Muscle layer of duodenum (tissue), 2 donors: Measurements from ENCODE around the gene TEX36.
"Not testable (repeated sequence)": the region's sequence is repeated elsewhere in the genome, so short reads cannot be mapped to it uniquely, and the experiment has no call there.

Experiments used
- H3K27ac ChIP-seq: one replicate; pipeline ENCODE4 v1.7.0; 2013; ENCODE audit warnings: mild to moderate bottlenecking, low read length
- H3K27me3 ChIP-seq: one replicate; pipeline ENCODE4 v1.7.0; 2013; ENCODE audit warnings: low read depth, mild to moderate bottlenecking, control low read depth, low read length
- H3K36me3 ChIP-seq, 2 donors: one replicate each; pipeline ENCODE4 v1.7.0; 2013; ENCODE audit warnings: low read length in 2 of 2, control low read depth in 1 of 2, mild to moderate bottlenecking in 1 of 2; ENCODE audit not compliant: insufficient read depth in 2 of 2, control insufficient read depth in 1 of 2
- H3K4me1 ChIP-seq, 2 donors: one replicate each; pipeline ENCODE4 v1.7.0; 2013; ENCODE audit warnings: low read length in 2 of 2, mild to moderate bottlenecking in 2 of 2, control low read depth in 1 of 2, moderate library complexity in 1 of 2; ENCODE audit not compliant: insufficient read depth in 2 of 2, control insufficient read depth in 1 of 2
- H3K4me3 ChIP-seq, 2 donors: one replicate each; pipeline ENCODE4 v1.7.0; 2013; ENCODE audit warnings: low read length in 2 of 2, low read depth in 1 of 2, mild to moderate bottlenecking in 1 of 2
- H3K9me3 ChIP-seq, 2 donors: one replicate each; pipeline ENCODE4 v1.7.0; 2013; ENCODE audit warnings: low read length in 2 of 2, control low read depth in 1 of 2, mild to moderate bottlenecking in 1 of 2; ENCODE audit not compliant: control insufficient read depth in 1 of 2
- donor health status: healthy.

The TEX36 gene, protein sequence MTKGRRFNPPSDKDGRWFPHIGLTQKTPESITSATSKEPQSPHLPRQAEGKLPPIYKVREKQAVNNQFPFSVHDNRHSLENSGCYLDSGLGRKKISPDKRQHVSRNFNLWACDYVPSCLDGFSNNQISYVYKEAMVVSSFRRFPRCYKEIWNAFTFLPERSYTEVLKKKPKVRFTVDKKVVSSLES

DNA sequence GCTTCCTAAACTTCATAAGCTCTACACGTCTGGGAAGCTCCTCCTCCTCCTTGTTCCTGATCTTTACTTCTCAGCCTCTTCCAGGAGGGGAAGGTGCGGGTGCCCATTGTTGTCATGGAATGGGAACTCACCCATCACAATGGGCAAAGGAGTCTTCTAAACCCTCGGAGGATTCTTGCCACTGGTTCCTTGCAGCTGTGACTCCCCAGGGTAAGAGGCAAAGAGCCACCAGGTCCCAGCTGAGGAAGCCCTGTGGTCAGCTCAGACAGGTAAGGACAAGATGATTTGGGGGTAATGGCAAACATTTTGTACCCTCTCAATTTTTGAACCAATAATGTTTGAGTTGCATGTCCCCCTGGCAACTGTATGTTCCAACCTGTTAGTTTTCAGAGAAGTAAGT lies at the start of gene TEX36:
Gene TEX36 (minus strand): TSS at position 101 of the 400 bp plus-strand sequence. CDS start 174 bp downstream, outside the sequence.
- Histone ChIP-seq H3K9me3 (peaks cover 0 to 4% of the 10 kb centered on the region in 2 donors), H3K4me3 (no peak within 1 kb of the TSS), H3K4me1 (no peaks in the 10 kb centered on the region), H3K27ac (no peak within 1 kb of the TSS), H3K27me3 (no peaks in the 10 kb centered on the region), H3K36me3 (no peaks in the 10 kb centered on the region)

DNA sequence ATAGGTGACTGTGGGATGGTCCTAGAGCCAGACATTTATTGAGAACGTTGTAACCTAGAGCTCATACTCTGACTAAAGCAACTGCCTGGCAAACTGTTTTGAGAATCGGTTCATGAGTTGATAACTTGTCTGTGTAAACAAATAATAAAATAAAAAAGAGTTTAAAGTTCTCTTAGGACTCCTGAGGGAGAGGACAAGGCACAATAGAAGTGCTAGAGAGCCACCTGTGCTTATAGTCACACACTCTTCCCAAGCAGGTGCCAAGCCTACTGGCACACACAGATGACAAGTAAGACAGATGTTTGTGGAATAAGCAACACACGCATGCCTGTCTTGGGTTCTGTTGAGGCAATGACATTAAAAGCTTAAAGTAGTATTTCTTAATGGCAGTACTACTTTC lies 44.5 kb upstream of the TEX36 start:
- Histone ChIP-seq H3K27ac (no peak overlapping the region), H3K27me3 (no peaks in the 10 kb centered on the region), H3K36me3 (peaks cover 81 to 82% of the 10 kb centered on the region in 2 donors)

DNA sequence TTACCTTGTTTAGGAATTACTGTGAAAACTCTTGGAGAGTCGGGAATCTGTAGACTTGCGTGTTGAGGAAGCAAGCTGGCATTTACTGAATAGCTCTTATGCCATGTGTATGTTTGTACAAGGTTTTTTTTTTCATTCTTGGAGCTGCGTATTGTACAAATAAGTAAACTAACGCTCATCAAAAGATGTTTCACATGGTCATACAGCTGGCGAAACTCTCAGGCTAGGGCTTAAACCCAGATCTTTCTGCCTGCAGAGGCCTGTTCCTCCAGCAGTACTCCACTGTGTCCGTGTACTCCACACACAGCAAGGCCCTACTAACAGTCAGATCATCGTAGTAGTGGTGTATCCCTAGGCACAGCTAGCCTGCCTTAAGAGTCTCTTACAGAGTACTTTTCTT lies 44.0 kb upstream of the TEX36 start:
- Histone ChIP-seq H3K4me1 (peaks cover 0 to 5% of the 10 kb centered on the region in 2 donors), H3K27ac (no peak overlapping the region), H3K27me3 (no peaks in the 10 kb centered on the region), H3K9me3 (no peaks in the 10 kb centered on the region), H3K36me3 (peaks cover 81 to 82% of the 10 kb centered on the region in 2 donors), H3K4me3 (no peak overlapping the region)

More for the DNA sequence above, 44.5 kb upstream of the TEX36 start:
- Histone ChIP-seq H3K9me3 (no peaks in the 10 kb centered on the region), H3K4me1 (no peaks in the 10 kb centered on the region), H3K4me3 (no peak overlapping the region)

DNA sequence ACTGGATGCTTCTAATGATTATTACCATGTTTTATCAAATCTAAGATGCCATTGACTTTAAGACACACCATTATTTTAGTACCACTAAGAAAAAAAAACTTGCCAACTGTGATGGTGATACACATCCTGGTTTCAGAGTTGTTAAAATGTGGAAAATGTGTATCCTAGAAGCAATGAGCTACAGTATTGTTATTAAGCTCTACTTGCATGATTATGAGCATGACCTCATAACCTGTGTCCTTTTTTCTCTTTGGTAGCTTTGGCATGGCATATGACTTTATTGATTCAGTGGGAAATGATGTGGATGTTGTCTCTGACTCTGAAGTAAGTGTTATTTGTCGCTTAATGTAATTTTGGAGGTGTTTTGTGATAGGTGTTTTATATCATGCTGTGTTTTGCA lies 39.8 kb upstream of the TEX36 start:
- Histone ChIP-seq H3K4me3 (no peak overlapping the region), H3K36me3 (peaks cover 53 to 55% of the 10 kb centered on the region in 2 donors), H3K4me1 (peaks cover 4 to 14% of the 10 kb centered on the region in 2 donors), H3K27ac (no peak overlapping the region), H3K27me3 (no peaks in the 10 kb centered on the region), H3K9me3 (no peaks in the 10 kb centered on the region)

DNA sequence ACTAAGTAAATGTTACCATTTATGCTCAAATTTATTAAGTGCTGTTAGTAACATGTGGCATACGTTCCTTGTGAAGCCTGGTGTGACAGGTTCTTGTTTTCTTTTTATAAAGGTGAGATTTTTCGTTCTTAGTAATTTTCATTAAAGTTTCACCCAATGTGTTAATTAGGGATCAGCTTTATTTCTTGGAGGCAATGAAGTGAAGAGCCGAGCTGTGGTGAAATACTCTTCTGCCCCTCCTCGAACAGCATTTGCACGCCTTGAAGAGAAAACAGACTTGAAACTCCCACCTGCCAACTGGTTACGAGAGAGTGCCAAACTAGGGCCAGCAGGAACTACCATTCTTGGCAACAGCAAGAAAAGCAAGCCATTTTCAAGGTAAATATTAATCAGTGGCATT lies 38.1 kb upstream of the TEX36 start:
- peaks cover 4 to 14% of the 10 kb centered on the region in 2 donors for H3K4me1 ChIP-seq
- no peak overlapping the region for H3K27ac ChIP-seq
- no peaks in the 10 kb centered on the region for H3K9me3 ChIP-seq
- no peak overlapping the region for H3K4me3 ChIP-seq
- H3K27me3 ChIP-seq: no peaks in the 10 kb centered on the region
- H3K36me3 ChIP-seq: peaks cover 37% of the 10 kb centered on the region in 2 donors

DNA sequence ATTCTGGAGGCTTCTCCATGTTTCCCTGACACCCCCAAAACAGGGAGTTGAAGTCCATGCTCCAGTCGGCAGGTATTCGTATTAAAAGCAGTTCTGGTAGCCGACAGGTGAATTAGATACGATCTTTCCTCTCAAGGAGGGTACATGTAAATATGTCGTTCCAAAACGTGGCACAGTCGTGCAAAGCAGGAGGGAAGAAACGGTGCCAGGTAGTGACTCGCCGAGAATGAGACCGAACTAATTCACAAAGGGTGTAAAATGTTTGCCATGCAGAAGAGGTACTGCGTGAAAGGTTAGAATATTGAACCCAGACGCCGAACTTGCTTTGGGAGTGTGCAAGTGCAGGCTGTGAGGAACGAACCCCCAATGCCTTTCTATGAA lies 37.0 kb upstream of the TEX36 start:
- Histone ChIP-seq H3K27me3 (no peaks in the 10 kb centered on the region), H3K4me1 (peaks cover 4 to 14% of the 10 kb centered on the region in 2 donors), H3K36me3 (peaks cover 29 to 30% of the 10 kb centered on the region in 2 donors), H3K27ac (peak overlapping the region; percentile 88), H3K4me3 (peak overlapping the region; percentile 88 to 99), H3K9me3 (no peaks in the 10 kb centered on the region)

DNA sequence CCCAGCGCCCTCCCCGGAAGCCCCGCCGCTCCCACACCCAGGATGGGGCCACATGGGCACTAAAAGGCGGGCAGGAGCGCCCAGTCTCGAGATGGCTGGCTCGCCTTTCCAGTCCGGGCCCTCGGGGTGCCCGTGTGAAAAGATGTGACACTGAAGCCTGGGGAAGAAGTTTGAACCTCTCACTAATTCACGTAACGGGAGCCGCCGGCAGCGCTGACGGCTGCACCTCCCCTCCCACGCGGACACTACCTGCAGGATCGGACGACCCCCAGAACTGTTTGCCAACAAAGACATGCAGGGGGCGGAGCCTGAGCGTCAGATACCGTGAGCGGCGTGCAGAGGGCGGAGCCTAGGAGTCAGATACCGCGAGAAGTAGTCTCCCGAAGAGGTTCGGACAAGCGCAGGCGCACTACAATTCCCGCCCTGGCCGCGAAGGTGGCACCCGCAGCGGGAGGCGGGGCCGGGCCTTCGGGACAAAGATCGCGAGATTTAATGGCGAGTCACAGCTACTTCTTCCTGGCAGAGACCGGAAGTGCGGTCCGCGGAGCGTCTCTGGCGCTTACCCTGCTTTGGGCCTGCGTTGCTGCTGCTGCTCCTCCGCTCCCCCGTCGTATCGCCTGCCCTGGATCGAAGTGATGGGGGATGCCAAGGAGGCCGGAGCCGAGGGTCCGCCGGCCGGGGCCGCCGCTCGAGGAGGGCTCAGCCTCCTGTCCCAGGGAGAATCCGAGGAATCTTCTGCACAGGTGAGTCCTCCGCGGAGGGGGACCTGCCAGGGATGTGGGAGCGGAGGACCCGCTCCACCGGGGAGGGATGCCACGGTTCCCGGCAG lies 36.4 kb upstream of the TEX36 start, which contains the start of gene EDRF1:
Gene EDRF1 (plus strand): TSS at position 537 of the 829 bp plus-strand sequence. CDS start 99 bp downstream, at position 636.
- Histone ChIP-seq H3K27me3 (no peaks in the 10 kb centered on the region), H3K9me3 (no peaks in the 10 kb centered on the region), H3K4me1 (peaks cover 4 to 14% of the 10 kb centered on the region in 2 donors), H3K36me3 (peaks cover 23 to 24% of the 10 kb centered on the region in 2 donors), H3K4me3 (peak within 1 kb of the TSS; percentile 88 to 99), H3K27ac (peak within 1 kb of the TSS; percentile 88)

DNA sequence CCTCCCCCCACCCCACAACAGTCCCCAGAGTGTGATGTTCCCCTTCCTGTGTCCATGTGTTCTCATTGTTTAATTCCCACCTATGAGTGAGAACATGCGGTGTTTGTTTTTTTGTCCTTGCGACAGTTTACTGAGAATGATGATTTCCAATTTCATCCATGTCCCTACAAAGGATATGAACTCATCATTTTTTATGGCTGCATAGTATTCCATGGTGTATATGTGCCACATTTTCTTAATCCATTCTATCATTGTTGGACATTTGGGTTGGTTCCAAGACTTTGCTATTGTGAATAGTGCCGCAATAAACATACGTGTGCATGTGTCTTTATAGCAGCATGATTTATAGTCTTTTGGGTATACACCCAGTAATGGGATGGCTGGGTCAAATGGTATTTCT lies 31.8 kb upstream of the TEX36 start:
- H3K27ac ChIP-seq, H3K9me3 ChIP-seq, H3K4me3 ChIP-seq, H3K4me1 ChIP-seq, H3K27me3 ChIP-seq, H3K36me3 ChIP-seq: not testable (repeated sequence)

DNA sequence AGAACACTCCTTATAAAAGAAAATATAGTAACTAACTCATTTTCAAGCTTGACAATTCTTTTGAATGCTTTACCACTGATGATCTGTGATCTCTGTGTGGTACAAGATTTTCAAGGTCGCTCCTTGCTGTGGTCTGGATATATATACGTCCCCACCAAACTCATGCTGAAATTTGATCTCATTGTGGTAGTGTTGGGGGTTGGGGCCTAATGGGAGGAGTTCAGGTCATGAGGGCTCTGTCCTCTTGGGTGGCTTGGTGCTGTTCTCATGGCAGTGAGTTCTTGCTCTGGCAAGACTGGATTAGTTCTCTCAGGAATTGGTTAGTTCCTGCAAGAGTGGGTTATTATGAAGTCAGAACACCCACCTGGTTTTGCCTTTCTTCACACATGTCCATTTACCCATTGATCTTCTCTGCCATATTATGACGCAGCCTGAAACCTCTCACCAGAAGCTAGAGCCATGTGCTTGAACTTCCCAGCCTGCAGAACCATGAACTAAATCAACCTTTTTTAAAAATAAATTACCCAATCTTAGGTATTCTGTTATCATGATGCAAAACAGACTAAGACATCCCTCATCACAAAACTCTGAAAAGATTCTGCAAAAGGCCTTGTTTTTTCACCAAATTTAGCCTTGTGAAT lies 28.3 kb upstream of the TEX36 start:
- no peak overlapping the region for H3K4me3 ChIP-seq
- H3K36me3 ChIP-seq: no peaks in the 10 kb centered on the region
- H3K27ac ChIP-seq: no peak overlapping the region
- peaks cover 0 to 6% of the 10 kb centered on the region in 2 donors for H3K9me3 ChIP-seq
- H3K27me3 ChIP-seq: no peaks in the 10 kb centered on the region
- peaks cover 0 to 13% of the 10 kb centered on the region in 2 donors for H3K4me1 ChIP-seq

DNA sequence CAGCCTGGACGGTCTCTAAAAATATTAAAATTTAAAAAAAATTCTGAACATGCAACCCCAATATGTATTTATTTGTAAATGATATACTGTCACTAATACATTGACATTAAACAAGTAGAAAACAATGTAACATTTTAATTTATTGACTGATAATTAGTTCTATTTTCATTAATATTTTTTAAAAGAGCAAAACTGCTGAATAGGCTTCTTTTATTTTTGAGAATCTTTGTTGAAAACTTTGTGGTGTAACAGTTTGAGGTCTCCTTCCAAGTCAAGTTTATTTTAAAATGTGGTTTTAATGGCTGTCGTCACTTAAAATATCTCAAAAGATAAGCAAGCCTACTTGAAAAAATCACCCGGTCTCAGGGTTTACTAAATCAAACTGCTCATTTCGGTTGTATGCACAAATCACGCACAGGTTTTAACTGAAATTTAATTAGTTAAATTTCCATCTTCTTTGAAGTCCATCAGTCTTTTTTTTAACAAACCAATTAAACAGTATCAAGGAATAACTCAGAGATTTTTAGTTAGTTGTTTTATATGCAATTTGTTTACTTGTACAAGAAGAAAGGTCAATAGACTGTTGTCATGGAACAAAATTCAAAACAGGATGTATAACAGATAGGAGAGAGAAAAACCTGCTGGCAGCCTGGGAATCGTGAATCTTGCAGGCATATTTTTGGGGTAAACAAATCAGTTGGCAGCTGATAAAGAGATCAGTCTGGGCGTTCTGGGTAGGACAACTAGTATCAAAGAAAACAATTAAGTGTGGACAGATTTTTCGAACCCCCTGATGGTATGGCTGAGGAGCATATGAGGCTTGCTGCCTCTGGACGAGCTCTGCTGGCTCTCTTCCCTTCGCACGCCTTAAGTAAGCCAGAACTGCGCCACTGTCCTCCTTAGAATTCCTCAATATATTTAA lies 26.9 kb upstream of the TEX36 start:
- Histone ChIP-seq H3K36me3 (no peaks in the 10 kb centered on the region), H3K4me1 (peaks cover 0 to 13% of the 10 kb centered on the region in 2 donors), H3K9me3 (peaks cover 0 to 6% of the 10 kb centered on the region in 2 donors), H3K4me3 (no peak overlapping the region), H3K27me3 (no peaks in the 10 kb centered on the region), H3K27ac (no peak overlapping the region)
